Fibroblast of peridontal ligament (primary cell): Measurements from ENCODE around the gene CYBA.
A peak's percentile ranks its signal among the peaks of the same experiment; 100 is the strongest.
"Not testable (repeated sequence)": the region's sequence is repeated elsewhere in the genome, so short reads cannot be mapped to it uniquely, and the experiment has no call there.

ENCODE experiments used
- DNase-seq: peaks from one replicate; pipeline ENCODE4 v3.0.0-alpha.2; 2010; ENCODE audit errors: extremely low read depth

CYBA gene

DNA sequence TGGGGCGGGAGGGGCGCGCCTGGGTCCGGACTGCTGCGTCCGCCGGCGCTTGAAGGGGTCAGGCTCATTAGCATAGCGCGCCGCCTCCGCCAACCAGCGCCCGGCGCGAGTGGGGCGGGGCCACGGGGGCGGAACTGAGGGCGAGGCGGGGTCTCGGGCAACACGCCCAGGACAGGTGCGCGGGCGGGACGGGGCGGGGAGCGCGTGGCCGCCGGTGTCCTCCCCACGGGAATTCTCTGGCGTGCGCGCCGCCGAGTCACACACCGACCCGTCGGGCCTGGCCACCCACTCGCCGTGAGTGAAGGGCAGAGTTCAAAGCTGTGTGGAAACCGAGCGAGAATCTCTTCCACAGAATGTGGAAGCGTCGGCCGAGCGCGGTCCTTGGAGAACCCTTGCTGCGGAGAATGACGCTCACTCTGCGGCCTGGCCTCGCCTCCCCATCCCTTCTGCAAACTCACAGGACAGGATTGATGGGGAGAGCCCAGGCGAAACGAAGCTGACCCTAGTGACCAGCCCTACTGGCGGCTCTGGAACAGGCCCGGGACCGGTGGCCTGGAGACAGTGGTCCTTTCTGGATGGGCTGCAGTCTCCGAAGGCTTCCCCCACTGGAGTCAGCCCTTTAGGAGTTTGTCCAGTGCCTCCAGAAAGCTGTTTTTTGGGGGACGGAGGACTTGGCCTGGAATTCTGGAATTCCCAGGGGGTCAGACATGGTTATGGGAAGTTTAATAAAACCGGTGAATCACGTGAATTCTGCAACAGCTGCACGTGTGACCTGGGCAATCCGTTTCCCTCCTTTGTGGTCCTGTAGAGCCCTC, 35.8 kb upstream of the CYBA start, which contains the start of gene SNAI3:
Gene SNAI3, minus strand, starts transcription at position 69 of the 815 bp plus-strand sequence. CDS start 101 bp downstream, outside the sequence.
- no peak for DNase-seq

DNA sequence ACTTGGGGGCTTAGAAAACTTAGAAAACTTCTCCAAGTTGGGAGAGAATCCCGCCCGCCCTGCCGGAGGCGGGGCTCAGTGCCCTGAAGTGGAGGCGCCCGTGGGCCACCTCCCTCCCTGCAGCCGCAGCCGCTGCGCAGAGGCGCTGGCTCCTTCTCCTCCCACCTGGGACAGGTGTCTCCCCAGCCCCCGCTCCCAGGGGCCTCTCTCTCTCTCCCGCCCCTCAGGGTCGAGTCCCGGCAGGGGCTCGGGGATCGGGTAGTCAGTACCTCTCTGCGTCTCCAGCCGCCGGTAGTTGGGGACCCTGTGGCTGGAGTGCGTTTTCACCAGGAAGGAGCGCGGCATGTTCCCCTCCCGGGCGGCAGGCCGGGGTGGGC, 35.2 kb upstream of the CYBA start:
- DNase-seq = no peak

DNA sequence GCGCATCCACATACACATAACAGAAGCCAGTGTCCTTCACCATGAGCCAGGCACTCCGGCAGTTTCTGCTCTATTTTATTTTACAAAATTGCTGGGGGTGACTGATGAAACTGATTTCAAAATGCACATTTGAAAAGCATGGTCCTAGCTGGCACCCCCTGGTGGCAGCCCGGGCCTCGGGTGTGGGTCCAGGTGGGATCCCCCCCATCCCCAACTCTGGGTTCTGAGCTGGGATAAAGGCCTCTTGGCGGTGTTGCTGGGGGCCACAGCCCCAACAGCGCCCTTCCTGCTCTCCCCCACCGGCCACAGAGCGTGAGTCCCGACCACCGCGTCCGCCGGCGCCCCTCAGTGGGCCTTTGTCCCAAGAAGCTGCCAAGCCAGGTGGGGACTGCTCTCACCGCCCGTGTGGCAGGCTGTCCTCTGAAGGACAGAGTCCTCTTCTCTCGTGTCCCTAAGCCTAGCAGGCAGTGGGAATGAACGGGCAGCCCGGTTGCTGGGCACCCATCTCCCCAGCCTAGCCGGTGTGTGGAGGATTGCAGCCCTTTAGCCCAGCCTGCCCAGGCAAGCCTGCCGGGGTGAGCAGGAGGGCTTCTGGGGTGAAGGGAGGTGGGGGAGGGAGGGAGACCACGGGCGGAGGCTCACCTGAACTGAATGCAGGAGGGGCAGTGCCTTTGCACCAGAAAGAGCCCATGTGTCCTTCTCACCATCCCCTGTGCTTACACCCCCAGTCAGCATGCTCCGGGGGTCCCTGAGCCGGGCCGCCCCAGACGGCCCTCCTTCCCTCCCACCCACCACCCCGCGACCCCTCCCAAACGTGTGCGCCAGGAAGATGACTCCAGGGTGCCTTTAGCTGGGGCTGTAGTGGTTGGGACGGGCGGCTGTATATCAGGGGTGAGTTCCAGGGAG, 34.6 kb upstream of the CYBA start:
- DNase-seq = peak; percentile 68

DNA sequence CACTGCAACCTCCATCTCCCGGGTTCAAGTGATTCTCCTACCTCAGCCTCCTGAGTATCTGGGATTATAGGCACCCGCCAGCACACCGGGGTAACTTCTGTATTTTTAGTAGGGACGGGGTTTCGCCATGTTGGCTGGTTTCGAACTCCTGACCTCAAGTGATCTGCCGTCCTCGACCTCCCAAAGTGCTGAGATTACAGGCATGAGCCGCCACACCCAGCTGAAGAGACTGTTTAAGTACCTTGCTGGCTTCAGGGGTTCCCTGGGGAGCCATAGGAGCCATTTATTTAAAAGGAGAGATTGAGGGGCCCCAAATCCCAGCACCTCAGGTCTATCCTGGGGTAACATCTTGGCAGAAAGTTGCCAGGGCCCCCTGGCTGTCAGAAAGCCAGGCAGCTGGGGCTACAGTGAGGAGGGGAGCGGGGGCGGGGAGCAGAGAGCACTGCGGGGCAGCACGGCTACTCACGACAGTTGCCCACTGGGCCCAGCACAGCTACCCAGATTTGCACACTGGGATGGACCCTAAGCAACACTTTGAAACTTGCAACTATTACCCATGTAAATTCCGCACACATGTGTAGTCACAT, 33.8 kb upstream of the CYBA start:
- DNase-seq = no peak

GRCh38 chr16:88681709-88682451, 31.0 kb upstream of the CYBA start:
- DNase-seq = no peak

- DNase-seq = no peak
Measured at GRCh38 chr16:88681084-88681680, 30.3 kb upstream of the CYBA start.

DNA sequence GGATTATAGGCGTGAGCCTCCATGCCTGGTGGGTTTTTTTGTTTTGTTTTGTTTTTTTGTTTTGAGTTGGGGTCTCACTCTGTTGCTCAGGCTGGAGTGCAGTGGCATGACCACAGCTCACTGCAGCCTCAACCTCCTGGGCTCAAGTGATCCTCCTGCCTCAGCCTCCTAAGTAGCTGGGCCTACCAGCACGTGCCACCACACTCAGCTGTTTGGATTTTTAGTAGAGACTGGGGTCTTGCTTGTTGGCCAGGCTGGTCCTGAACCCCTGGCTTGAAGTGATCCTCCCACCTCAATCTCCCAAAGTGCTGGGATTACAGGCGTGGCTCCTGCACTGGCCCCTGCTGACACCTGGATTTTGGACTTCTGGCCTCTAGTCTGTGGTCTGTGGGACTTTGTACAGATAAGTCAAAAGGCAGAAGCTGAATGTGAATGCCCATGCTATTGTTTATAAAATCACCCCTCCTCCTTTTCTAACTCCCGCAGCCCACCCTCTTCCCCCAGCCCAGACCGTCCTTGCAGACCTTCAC, 29.8 kb upstream of the CYBA start:
- DNase-seq = no peak

- no peak for DNase-seq
Measured at GRCh38 chr16:88678224-88678979, 27.5 kb upstream of the CYBA start.

GRCh38 chr16:88677721-88678120, 26.9 kb upstream of the CYBA start:
- DNase-seq = no peak

GRCh38 chr16:88676502-88677242, 25.8 kb upstream of the CYBA start:
- no peak for DNase-seq

DNA sequence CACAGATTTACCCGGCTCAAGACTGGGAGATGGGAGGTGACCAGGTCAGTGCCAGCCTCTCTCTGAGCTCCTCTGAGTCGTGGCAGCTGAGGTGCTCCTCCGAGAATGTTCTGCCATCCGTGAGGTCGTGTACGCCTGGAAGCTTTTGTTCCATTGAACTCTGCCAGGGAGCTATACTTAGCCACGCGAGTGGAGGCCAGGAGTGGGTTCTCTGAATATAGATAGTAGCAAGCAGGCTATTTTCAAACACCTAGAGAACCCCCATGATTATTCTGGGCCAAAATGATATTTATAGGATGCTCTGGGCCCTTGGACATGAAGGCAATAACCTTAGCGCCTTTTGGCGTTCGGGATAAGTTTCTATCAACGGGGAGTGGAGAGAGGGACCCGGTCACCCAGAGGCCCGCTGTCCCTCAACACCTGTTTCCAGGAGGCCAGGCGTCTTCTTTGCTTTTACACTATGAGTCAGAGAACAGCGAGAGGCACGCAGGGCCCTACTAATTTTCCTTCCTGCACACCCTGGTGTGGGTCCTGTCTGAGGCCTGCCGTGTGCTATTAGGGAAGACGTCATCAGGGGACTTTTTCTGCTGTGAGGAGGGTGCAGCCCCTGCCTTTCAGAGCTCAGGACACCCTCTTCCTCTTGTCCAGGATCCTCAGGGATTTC, 23.0 kb upstream of the CYBA start:
- DNase-seq = no peak

DNA sequence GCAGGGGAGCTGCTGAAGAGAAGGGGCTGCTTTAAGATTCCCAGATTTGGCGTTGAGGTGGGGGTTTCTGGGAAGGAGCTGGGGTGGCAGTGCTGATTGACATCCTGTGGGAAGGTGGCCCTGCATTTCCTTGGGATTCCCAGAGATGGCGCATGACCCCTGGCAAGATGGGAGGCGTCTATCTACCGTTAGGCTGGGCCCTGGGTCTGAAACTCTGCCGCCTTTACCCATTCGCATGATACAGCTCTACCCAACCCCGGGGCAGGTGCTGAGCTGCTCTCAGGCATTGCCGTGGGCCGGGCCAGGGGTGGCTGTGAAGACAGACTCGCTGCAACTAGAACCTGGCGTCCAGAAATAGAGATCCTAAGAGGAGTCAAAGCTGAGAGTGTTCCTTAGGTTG, 21.9 kb upstream of the CYBA start:
- no peak for DNase-seq

DNA sequence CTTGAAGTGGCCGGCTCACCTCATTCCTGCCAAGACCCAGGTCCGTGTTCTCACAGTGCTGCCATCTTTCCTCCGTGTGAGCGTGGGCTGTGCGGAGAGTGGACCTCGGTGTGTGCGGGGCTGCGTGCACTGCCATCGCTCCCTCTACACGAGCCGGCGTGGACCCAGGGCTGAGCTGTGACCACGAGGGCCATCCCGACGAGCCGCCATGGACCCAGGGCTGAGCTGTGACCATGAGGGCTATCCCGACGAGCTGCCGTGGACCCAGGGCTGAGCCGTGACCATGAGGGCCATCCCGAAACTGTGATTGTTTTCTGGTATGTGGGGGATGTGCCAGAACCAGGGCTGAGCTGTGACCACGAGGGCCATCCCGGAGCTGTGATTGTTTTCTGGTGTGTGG, 21.0 kb upstream of the CYBA start:
- no peak for DNase-seq

DNA sequence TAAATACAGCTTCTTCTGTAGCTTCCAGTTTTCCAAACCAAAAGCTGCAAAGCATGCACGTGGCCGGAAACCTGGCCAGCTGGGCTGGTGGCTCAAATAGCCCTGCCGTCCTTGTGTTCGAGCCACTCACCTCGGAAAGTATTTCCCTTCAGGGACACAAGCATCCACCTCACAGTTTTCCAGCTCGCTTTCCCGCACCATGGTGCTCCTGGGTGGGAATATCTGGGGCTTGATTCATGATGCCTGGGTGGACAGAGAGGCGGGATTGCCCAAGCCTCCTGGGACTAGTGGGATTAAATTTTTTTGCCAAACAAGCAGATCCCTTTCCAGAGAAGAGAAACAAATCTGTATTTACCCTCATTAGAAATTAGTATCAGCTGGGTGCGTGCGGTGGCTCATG, 19.1 kb upstream of the CYBA start:
- peak; percentile 71 for DNase-seq

DNA sequence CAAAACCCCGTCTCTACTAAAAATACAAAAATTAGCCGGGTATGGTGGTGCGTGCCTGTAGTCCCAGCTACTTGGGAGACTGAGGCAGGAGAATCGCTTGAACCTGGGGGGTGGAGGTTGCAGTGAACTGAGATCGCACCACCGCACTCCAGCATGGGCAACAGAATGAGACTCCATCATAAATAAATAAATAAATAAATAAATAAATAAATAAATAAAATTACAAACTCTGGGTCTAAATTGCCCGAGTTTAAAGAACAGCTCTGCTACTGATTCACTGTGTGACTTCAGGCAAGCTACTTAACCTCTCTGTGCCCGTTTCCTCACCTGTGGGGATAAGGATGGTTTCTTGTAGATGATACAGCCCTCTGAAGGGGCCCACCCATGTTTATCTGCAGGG, 18.6 kb upstream of the CYBA start:
- not testable (repeated sequence) for DNase-seq

DNA sequence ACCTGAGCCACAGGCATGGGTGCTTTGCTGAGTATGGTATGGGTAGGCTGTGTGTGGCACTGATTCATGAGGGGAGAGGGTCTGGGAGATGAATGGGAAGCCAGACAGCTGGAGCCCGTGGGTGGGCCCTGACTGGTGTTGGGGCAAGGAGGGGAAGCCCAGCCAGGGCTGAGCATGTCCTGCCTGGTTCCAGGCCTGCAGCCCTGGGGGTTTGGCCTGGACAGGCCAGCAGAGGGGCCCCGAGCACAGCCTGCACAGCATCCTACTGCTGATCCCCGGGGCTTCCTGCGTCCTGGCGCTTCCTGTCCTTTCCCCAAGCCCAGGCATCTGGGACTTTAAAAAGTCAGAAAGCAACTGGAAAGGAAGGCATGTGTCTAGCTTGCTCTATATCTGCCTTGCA, 16.6 kb upstream of the CYBA start:
- no peak for DNase-seq

GRCh38 chr16:88665570-88665969, 14.7 kb upstream of the CYBA start:
- DNase-seq = no peak

- DNase-seq = no peak
Measured at GRCh38 chr16:88665148-88665547, 14.3 kb upstream of the CYBA start.
